ENCODE results near the gene MICAL3. TPM values are rescaled to one million over a fixed set of nuclear protein-coding genes. Genes with fewer than 3 reads are reported as not detected.

MICAL3 gene
- total RNA-seq, 1 experiment from 2014 or later: 47.1 TPM

DNA sequence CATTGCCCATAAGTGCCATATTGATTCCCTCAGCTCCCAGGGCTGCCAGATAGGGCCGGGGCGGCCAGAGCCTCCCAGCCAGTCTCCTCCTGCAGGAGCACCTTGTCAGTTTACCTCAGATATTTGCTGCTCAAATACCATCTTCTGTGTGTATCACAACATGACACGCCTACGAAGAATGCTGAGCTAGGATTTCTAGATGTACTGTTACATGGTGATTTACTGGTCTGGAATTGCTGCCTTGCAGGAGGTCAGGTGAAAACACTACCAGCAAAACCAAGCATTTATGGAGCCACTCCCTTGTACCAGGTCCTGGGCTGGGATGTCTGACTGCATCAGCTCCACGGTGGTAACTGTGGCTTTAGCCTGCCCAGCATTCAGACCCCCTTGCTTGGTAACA lies 11.8 kb downstream of the MICAL3 start:
- no peak for ATAC-seq
- no peak for TF ChIP-seq SIN3A (IDR thresholded peaks at IDR 0.05; ENCODE audit: borderline replicate concordance, insufficient read depth, low read depth, low read length)
- TF ChIP-seq TCF7L2 (IDR thresholded peaks at IDR 0.05; ENCODE audit: low read depth, low read length): no peak
- no peak for TF ChIP-seq POLR2AphosphoS5 (IDR thresholded peaks at IDR 0.05; ENCODE audit: low read depth, low read length)
- TF ChIP-seq, protein P1, sequence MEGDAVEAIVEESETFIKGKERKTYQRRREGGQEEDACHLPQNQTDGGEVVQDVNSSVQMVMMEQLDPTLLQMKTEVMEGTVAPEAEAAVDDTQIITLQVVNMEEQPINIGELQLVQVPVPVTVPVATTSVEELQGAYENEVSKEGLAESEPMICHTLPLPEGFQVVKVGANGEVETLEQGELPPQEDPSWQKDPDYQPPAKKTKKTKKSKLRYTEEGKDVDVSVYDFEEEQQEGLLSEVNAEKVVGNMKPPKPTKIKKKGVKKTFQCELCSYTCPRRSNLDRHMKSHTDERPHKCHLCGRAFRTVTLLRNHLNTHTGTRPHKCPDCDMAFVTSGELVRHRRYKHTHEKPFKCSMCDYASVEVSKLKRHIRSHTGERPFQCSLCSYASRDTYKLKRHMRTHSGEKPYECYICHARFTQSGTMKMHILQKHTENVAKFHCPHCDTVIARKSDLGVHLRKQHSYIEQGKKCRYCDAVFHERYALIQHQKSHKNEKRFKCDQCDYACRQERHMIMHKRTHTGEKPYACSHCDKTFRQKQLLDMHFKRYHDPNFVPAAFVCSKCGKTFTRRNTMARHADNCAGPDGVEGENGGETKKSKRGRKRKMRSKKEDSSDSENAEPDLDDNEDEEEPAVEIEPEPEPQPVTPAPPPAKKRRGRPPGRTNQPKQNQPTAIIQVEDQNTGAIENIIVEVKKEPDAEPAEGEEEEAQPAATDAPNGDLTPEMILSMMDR (IDR thresholded peaks at IDR 0.05): no peak
- TF ChIP-seq REST (IDR thresholded peaks at IDR 0.05; ENCODE audit: insufficient read depth in 1 of 2, low read depth in 2 of 2, low read length in 1 of 2): no peak

GRCh38 chr22:18010266-18010665 lies 14.1 kb downstream of the MICAL3 start:
- no peak for DNase-seq (ENCODE audit: low read depth, low spot score)
- H3K36me3 ChIP-seq (ENCODE audit: control insufficient read depth, insufficient read depth, low read length): no peaks in the 10 kb centered on the region
- H3K9me3 ChIP-seq (ENCODE audit: control insufficient read depth, insufficient read depth, low read depth, low read length): no peaks in the 10 kb centered on the region
- H3K4me3 ChIP-seq (ENCODE audit: low read depth in 2 of 2, low read length in 2 of 2): no peak overlapping the region
- no peak for TF ChIP-seq REST (IDR thresholded peaks at IDR 0.05; ENCODE audit: insufficient read depth in 1 of 2, low read depth in 2 of 2, low read length in 1 of 2)
- TF ChIP-seq, protein P1 (IDR thresholded peaks at IDR 0.05): no peak
- no peak for TF ChIP-seq POLR2AphosphoS5 (IDR thresholded peaks at IDR 0.05; ENCODE audit: low read depth, low read length)
- ATAC-seq: no peak
- ChIA-PET POLR2A (no interaction called here), CTCF (no interaction called here)
- BruUV-seq (replicated peaks): no TSS peak
- intact Hi-C loops (cut with micrococcal nuclease; ENCODE audit: unreplicated experiment): no loop called here
- no peaks in the 10 kb centered on the region for H3K27me3 ChIP-seq (ENCODE audit: control insufficient read depth, insufficient read depth, low read length)
- H3K27ac ChIP-seq (ENCODE audit: low read length): no peak overlapping the region
- in situ Hi-C loops (cut with HindIII; ENCODE audit: low pct_unique_long_range_greater_than_20kb, low sequenced_read_pairs): no loop called here
- H3K4me1 ChIP-seq (ENCODE audit: control insufficient read depth, insufficient read depth, low read length): no peaks in the 10 kb centered on the region

More for the DNA sequence above, 11.8 kb downstream of the MICAL3 start:
- DNase-seq (ENCODE audit: low read depth, low spot score): no peak
- H3K4me3 ChIP-seq (ENCODE audit: low read depth in 2 of 2, low read length in 2 of 2): no peak overlapping the region
- in situ Hi-C loops (cut with HindIII; ENCODE audit: low pct_unique_long_range_greater_than_20kb, low sequenced_read_pairs) (no loop called here), intact Hi-C loops (cut with micrococcal nuclease; ENCODE audit: unreplicated experiment) (no loop called here)
- CTCF ChIA-PET: interaction anchor here (0.6 kb wide), 1 partner anchor 270 kb away, joined by 3 read pairs; no protein-coding TSS in a partner anchor
- POLR2A ChIA-PET: no interaction called here
- no peaks in the 10 kb centered on the region for H3K27me3 ChIP-seq (ENCODE audit: control insufficient read depth, insufficient read depth, low read length)
- BruUV-seq (replicated peaks): no TSS peak
- H3K4me1 ChIP-seq (ENCODE audit: control insufficient read depth, insufficient read depth, low read length): no peaks in the 10 kb centered on the region
- no peak overlapping the region for H3K27ac ChIP-seq (ENCODE audit: low read length)
- no peaks in the 10 kb centered on the region for H3K36me3 ChIP-seq (ENCODE audit: control insufficient read depth, insufficient read depth, low read length)
- H3K9me3 ChIP-seq (ENCODE audit: control insufficient read depth, insufficient read depth, low read depth, low read length): no peaks in the 10 kb centered on the region

All from Panc1 (cell line).